GM18519 (cell line): ENCODE data around the gene NDUFB11.

Experiments
- ATAC-seq: cut with Tn5 transposase; IDR thresholded peaks from one replicate; pipeline ENCODE4 v1.9.1; 2021; ENCODE audit warnings: mild to moderate bottlenecking, moderate library complexity; ENCODE audit not compliant: unreplicated experiment, low FRiP score

The NDUFB11 gene

DNA sequence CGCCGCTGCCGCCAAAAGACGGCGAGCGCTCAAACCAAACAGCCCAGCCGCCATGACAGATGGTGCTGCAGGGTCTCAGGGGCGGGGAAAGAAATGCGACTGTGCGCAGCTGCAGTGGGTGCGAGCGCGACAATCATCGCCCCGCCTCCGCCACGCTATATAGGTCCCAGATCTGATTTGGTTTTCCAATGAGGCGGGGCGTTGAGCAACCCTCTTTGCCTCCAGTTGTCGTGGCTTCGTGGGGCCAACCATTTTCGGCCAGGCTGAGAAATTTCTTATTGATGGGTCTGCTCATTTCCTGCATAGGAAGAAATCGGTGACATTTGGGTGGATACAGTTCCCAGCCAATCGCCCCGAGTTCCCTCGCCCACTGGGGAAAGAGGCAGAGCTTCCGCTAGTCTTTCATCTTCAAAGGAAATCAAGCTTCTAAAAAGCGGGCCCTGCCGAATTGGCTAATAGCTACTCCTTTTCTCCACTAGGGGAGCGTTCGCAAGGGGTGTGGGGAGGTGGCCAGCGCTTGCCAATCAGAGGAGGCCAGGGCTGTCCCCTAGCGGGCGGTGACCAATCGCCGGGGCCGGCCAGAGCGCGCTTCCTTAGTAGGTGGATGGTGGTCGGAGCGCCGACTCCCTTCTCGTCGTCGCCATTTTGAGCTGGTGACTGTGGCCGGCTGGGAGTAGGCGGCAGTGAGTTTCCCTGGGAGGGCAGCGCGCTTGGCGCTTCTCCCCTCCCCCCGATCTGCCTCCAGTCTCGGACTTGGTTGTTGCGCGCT lies at the start of gene NDUFB11, which contains the start of gene RBM10:
Gene NDUFB11, minus strand, starts transcription at position 77 of the 769 bp plus-strand sequence. Its CDS starts 23 bp downstream, at position 54.
Gene RBM10, plus strand, starts transcription at position 596 of the 769 bp plus-strand sequence. CDS start 2,261 bp downstream, outside the sequence.
- ATAC-seq = peak; percentile 83

DNA sequence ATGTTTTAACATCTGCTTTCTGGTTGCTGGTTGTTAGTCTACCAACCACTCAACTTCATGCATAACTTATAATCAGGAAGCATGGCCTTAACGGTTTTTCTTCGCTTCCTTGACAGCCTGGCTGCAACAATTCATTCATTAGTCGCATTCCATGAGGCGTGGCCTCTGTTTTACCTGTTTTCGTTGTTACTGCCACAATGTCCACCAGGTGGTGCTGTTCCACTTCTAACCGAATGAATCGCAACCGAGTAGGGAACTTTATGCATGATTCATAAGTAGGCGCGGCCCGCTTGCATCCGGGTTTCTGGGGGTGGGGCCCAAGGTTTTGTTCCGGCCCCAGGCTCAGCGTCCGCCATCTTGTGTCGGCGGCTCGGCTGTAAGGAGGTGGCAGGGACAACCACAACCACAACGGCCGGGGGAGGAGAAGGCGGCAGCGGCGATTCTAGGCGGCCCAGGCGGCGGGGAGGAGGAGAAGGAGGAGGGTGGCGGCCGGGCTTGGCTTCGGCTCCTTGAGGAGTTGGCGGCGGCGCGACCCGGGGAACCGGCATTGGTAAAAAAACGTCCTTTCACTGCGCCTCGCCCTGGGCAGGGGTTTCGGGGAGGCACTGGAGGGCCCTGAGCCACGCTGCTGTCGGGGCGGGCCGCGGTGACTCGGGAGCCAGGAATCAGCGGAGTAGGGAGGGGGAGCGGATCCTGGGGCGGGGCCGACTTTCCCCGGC lies 49.1 kb upstream of the NDUFB11 start, which contains the start of gene UBA1:
Gene UBA1, plus strand, starts transcription at position 355 of the 719 bp plus-strand sequence. CDS start 4,974 bp downstream, outside the sequence.
- no peak for ATAC-seq

- ATAC-seq = no peak
These were observed 47.4 kb upstream of the NDUFB11 start for GRCh38 chrX:47191806-47192401.

- ATAC-seq = no peak
These were observed 46.8 kb upstream of the NDUFB11 start for GRCh38 chrX:47191331-47191730.

DNA sequence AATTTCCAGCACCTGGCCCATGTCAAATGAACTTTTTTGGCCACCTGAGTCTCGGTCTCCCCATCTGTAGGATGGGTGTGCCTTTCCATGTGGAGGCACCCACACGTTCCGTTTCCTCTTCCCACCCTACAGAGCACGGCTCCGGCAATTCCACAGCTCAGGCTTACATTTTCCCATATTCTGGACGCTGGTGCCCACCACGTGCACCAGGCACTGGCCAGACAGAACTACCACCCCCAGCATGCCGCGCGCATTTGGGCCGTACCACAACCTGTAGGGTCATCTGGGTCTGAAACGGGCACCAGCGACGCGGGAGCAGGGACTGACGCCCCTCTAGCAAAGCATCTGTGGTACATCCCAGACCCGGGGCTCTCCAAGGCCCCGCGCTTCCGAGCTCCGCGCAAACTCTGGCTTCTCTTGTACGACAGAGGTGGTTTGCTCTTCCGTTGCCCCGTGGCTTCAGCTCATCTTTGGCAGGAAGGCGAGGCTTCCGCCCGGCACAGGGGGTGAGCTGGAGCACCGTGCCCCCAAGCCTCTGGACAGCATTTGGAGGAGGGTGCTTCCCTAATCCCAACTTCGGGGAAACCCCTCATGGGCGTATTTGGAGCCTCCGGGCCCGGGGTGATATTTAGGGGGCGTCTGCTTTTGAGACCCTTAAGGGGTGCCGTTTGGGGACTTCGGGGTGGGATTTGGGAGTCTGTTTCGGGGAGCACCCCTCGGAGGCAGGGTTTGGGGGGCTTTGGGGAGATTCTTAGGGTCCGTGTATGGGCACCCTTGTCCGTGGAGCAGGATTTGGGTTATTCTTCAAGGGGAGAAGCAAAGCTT lies 46.2 kb upstream of the NDUFB11 start:
- peak; percentile 61 for ATAC-seq

DNA sequence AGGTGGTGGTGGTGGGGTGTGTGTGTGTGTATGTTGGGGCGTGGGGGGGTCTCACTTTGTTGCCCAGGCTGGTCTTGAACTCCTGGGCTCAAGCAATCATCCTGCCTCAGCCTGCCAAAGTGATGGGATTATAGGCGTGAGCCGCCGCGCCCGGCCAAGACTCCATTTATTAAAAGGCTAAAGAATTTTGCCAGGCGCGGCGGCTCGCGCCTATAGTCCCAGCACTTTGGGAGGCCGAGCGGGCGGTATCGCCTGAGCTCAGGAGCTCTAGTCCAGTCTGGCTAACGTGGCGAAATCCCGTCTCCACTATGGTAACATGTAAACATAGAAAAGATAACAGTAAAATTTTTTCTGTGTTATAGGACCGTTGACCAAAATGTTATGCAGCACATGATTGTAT lies 45.4 kb upstream of the NDUFB11 start:
- no peak for ATAC-seq

DNA sequence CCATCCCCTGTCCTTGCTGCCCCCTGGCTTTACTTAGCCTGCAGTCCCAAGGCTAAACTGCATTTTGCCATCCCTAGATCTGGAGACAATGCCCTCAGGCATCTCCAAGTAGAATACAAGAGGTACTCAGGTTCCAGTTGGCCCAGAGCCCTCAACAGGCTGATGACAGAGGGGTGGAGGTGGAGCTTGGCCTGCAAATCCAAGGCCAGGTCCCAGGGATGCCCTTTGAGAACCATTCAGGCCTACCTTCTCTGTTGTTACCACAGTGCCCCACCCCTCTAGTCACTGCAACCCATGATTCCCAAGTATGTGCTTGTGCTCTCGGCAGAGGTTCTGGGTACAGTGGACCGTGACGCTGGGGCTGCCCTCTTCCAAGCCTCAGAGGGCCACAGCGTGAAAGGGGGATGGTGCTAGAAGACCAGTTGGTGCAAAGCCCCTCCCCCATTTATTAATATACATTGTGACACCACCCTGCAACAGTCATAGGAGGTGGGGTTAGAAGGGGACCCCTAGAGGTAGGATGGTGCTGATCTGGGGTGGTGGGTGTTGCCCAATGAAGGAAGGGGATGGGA lies 42.7 kb upstream of the NDUFB11 start:
- ATAC-seq = no peak

DNA sequence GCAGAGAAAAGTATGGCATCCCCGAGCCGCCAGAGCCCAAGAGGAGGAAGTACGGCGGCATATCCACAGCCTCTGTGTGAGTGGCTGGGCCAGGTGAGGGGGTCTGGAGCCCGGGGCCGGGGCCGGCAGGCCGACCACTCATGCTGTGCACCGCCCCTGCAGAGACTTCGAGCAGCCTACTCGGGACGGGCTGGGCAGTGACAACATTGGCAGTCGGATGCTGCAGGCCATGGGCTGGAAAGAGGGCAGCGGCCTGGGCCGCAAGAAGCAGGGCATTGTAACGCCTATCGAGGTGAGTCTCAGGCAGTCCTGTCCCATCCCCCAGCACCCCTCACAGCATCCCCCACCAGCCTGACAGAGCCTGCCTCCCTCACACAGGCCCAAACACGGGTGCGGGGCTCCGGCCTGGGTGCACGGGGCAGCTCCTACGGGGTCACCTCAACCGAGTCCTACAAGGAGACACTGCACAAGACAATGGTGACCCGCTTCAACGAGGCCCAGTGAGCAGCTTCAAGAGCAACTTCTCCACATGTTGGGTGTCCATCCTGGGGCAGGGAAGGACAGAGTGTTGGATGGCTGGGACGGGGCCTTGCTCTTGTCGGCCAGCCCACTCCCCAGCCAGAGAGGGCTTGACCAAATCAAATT lies 41.7 kb upstream of the NDUFB11 start:
- no peak for ATAC-seq

DNA sequence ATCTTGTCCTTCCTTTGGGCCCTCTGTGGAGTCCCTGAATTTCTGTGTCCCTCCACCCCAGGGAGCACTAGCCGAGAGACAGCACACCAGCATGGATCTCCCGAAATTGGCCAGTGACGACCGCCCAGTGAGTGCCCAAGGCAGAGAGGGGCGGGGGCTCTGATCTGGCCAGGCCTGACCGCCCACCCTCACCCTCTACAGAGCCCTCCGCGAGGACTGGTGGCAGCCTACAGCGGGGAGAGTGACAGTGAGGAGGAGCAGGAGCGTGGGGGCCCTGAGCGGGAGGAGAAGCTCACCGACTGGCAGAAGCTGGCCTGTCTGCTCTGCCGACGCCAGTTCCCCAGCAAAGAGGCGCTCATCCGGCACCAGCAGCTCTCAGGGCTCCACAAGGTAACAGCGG lies 40.7 kb upstream of the NDUFB11 start:
- ATAC-seq = no peak

DNA sequence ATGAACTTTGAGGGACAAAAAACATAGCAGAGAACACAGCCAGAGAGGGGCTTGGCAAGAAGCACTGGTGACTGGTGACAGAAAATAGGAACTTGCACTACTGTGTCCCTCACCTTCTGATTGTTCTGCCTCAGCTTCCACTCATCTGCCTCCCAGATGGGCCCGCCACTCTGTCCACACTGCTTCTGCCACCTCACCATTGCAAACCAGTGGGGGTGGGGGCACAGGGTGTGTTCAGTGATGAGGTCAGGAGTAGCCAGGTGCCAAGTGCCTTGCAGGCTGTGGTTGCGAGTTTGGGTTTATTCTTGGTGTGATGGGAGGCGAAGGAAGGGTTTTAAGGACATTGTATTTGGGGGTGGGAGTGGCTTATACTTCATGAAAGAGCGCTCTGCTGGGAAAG lies 40.0 kb upstream of the NDUFB11 start:
- ATAC-seq = no peak

- no peak for ATAC-seq
These were observed 37.7 kb upstream of the NDUFB11 start for GRCh38 chrX:47182106-47182700.

- ATAC-seq = no peak
These were observed 36.8 kb upstream of the NDUFB11 start for GRCh38 chrX:47181301-47181700.

- no peak for ATAC-seq
These were observed 35.8 kb upstream of the NDUFB11 start for GRCh38 chrX:47180346-47180745.

DNA sequence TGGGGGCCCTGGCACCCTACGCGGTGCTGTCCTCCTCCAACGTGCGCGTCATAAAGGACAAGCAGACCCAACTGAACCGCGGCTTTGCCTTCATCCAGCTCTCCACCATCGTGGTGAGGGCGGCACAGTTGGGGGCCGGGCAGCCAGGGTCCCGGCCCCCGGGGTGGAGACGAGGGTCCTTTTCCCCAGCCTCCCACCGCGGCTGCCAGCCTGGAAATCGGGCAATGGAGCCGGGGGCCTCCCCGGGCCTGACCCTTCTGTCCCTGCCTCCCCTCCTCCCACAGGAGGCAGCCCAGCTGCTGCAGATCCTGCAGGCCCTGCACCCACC lies 35.4 kb upstream of the NDUFB11 start:
- no peak for ATAC-seq

GRCh38 chrX:47179221-47179927 lies 34.9 kb upstream of the NDUFB11 start:
- ATAC-seq = no peak

GRCh38 chrX:47178337-47178736 lies 33.8 kb upstream of the NDUFB11 start:
- ATAC-seq = no peak

DNA sequence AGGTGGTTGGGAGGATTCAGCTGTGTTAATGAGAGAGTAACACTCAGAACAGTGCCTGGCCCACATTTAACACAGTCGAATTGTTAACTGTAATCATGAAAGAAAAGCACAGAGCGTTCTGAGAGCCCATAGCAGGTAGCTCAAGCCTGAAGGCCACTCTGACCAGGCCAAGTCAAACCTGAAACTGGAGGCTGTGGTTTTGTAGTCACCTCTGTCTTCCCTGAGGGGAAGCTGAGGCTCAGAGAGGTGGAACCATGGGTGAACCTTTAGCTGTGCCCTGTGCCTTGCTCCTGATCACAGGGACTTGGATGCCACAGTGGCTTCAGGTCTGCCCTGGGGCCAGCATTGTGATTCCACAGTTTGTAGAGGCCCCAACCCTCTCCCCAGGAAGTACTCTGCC lies 32.6 kb upstream of the NDUFB11 start:
- no peak for ATAC-seq

DNA sequence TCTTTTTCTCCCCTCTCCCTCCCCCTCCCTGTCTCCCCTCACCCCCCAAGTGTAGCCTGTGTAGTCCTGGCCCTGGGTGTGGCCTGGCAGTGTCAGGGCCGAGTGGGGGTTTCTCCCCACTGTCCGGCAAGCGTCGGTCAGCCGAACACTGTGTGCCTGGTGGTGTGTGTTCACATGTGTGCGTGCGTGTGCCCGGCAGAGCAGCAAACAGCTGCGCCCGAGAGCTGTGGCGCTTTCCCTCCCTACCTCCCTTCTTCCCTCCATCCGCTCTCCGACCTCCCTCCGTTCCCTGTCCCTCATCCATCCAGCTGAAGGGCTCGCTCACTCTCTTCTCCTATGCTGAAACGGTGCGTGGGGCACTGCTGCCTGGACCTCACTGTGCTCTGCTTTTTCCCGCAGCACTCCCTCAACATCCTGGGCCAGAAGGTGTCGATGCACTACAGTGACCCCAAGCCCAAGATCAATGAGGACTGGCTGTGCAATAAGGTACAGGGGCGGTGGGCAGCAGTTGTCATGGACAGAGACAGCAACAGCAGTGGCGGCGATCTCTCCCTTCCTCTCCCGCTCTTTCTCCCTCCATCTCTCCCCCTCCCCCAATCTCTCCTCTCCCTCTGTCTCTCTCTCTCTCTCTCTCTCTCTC lies 31.7 kb upstream of the NDUFB11 start:
- no peak for ATAC-seq
